ENCODE results near the gene NRSN2. TPM values are rescaled to one million over a fixed set of nuclear protein-coding genes. Genes with fewer than 3 reads are reported as not detected.
"Not testable (repeated sequence)": the region's sequence is repeated elsewhere in the genome, so short reads cannot be mapped to it uniquely, and the experiment has no call there.

NRSN2 gene
- total RNA-seq, 2 experiments from 2014 or later = 11.2 to 12.6 TPM

DNA sequence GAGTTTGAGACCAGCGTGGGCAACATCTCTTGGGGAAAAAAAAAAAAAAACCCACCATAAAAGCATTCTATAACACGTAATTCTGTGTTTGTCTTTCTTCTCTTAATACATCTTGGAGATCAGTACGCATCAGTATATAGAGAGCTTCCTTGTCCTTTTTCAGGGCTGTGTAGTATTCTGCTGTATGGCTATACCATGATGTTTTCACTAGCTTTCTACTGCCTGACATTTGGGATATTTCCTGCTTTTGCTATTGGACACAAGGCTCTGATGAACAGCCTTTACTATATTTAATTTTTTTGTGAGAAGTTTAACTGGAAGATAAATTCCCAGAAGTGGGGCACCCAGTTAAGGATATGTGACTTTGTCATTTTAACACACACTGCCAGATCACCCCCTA lies 40.6 kb downstream of the NRSN2 start:
- H3K27me3 Mint-ChIP-seq = no peaks in the 10 kb centered on the region
- H3K36me3 Mint-ChIP-seq = peaks cover 44% of the 10 kb centered on the region
- H3K4me3 Mint-ChIP-seq = no peak overlapping the region
- DNase-seq = no peak
- H3K4me1 Mint-ChIP-seq = peaks cover 13% of the 10 kb centered on the region
- no peaks in the 10 kb centered on the region for H3K9me3 Mint-ChIP-seq
- H3K27ac Mint-ChIP-seq = no peak overlapping the region

GRCh38 chr20:388034-388994 lies 41.4 kb downstream of the NRSN2 start:
- Mint-ChIP-seq H3K4me1 (peaks cover 6% of the 10 kb centered on the region), H3K36me3 (peaks cover 45% of the 10 kb centered on the region), H3K27me3 (no peaks in the 10 kb centered on the region), H3K4me3 (no peak overlapping the region), H3K27ac (peak overlapping the region; percentile 1), H3K9me3 (no peaks in the 10 kb centered on the region)
- no peak for DNase-seq

DNA sequence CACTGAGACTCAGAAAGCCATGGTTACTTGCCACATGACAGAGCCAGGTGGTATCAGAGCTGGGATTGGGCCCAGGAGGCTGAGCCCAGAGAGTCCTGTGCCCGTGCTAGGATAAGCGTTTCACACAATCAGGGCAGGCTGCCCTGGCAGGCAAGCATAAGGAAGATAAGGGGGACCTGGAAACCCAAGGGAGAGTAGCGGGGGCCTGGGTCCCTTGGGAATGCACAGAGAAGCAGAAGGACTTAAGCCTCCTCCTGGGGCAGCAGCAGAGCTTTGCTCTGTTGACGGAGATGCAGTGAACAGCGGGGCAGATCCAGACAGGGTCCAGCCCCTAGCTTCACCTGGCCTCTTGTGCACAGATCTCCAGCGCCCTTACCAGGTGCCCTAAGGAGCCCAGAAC lies 42.3 kb downstream of the NRSN2 start:
- Mint-ChIP-seq H3K4me3 (no peak overlapping the region), H3K27ac (no peak overlapping the region), H3K27me3 (no peaks in the 10 kb centered on the region), H3K36me3 (peaks cover 44% of the 10 kb centered on the region), H3K9me3 (no peaks in the 10 kb centered on the region), H3K4me1 (no peaks in the 10 kb centered on the region)
- no peak for DNase-seq

DNA sequence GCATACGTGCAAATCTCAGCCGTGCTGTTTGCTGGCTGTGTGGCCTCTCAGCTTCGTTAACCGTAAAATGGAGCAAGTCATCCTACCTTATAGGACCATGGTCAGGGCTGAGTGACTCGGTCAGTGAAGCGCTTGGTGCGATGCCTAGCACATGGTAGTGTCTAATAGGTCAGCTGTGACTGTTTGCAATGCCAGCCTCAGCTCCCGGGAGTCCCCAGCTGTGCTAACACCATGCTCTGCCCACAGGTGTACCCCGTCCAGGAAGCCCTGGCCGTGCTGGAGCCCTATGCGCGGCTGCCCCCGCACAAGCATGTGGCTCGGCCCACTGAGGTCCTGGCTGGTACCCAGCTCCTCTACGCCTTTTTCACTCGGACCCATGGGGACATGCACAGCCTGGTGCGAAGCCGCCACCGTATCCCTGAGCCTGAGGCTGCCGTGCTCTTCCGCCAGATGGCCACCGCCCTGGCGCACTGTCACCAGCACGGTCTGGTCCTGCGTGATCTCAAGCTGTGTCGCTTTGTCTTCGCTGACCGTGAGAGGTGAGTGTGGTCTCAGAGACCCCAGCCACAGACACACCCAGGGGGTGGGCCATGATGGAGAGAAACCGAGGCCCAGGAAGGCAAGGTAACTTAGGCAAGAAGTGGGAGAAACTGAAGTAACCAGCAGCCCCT lies 44.3 kb downstream of the NRSN2 start:
- Mint-ChIP-seq H3K9me3 (no peaks in the 10 kb centered on the region), H3K4me1 (no peaks in the 10 kb centered on the region), H3K27ac (no peak overlapping the region), H3K4me3 (no peak overlapping the region), H3K27me3 (no peaks in the 10 kb centered on the region), H3K36me3 (peaks cover 39% of the 10 kb centered on the region)
- DNase-seq = no peak

DNA sequence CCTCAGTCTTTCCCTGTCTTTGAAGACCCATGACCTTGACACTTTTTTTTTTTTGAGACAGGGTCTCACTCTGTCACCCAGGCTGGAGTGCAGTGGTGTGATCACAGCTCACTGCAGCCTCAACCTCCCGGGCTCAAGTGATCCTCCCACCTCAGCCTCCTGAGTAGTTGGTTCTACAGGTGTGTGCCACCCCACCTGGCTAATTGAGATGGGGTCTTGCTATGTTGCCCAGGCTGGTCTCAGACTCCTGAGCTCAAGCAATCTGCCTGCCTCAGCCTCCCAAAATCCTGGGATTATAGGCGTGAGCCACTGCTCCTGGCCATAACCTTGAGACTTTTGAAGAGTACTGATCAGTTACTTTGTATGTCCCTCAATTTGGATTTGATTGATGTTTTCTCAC lies 46.4 kb downstream of the NRSN2 start:
- H3K36me3 Mint-ChIP-seq = peaks cover 33% of the 10 kb centered on the region
- H3K9me3 Mint-ChIP-seq, H3K27me3 Mint-ChIP-seq, H3K4me1 Mint-ChIP-seq, H3K4me3 Mint-ChIP-seq, H3K27ac Mint-ChIP-seq, DNase-seq: not testable (repeated sequence)

- Mint-ChIP-seq H3K4me3 (no peak overlapping the region), H3K27ac (no peak overlapping the region), H3K4me1 (peaks cover 8% of the 10 kb centered on the region), H3K36me3 (peaks cover 25% of the 10 kb centered on the region), H3K27me3 (no peaks in the 10 kb centered on the region), H3K9me3 (no peaks in the 10 kb centered on the region)
- no peak for DNase-seq
Observed at GRCh38 chr20:396252-396618, 49.3 kb downstream of the NRSN2 start.

DNA sequence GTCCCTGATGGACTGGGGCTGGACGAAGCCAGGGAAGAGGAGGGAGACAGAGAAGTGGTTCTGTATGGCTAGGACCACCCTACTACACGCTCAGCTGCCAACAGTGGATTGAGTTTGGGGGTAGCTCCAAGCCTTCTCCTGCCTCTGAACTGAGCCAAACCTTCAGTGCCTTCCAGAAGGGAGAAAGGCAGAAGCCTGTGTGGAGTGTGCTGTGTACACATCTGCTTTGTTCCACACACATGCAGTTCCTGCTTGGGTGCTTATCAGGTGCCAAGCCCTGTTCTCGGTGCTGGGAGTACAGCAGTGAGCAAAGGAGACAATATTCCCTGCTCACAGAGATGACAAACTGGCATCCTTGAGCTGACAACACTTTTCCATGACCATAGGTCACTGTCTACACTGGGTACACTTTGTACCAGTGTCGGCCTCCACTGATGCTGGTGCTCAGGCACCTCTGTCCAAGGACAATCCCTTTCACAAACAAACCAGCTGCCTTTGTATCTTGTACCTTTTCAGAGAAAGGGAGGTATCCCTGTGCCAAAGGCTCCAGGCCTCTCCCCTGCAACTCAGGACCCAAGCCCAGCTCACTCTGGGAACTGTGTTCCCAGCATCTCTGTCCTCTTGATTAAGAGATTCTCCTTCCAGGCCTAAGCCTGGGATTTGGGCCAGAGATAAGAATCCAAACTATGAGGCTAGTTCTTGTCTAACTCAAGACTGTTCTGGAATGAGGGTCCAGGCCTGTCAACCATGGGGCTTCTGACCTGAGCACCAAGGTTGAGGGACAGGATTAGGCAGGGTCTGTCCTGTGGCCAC lies 49.9 kb downstream of the NRSN2 start:
- no peak for DNase-seq
- Mint-ChIP-seq H3K36me3 (peaks cover 20% of the 10 kb centered on the region), H3K4me1 (peaks cover 10% of the 10 kb centered on the region), H3K4me3 (no peak overlapping the region), H3K27me3 (no peaks in the 10 kb centered on the region), H3K9me3 (no peaks in the 10 kb centered on the region), H3K27ac (no peak overlapping the region)

DNA sequence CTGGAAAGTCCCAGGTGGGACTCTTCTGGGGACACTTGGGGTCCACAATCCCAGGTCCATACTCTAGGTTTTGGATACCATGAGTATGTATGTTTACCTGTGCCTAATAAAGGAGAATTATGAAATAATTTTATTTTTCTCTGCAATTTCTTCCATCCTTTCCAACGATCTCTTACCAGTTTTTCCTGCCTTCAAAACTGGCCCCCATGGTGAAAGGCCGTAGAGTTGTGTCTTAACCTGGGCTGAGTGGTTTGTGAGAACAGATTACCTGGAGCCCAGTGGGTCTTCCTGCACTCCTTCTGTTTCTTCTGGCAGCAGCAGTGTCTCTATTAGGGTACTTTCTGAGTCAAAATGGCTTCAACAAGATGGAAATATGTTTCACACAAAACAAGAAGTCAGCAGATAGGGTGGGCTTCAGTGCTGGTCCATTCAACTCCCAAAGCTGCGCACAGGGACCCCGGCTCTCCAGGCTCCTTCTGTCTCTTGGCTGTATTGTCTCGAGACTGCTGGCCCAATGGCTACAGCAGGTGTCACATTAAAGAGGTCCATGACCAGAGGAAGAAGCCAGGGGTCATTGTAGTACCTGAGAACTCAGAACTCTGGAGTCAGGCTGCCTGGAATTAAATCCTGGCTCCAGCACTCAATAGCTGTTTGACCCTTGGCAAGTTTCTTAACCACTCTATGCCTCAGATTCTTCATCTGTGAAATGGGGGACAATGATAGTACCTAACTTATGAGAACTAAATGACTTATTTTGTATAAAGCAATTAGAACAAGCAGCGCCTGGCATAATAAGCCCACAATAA lies 50.7 kb downstream of the NRSN2 start:
- Mint-ChIP-seq H3K27me3 (no peaks in the 10 kb centered on the region), H3K4me3 (no peak overlapping the region), H3K9me3 (no peaks in the 10 kb centered on the region), H3K4me1 (peaks cover 14% of the 10 kb centered on the region), H3K27ac (no peak overlapping the region), H3K36me3 (peaks cover 19% of the 10 kb centered on the region)
- no peak for DNase-seq

- no peak for DNase-seq
- H3K4me1 Mint-ChIP-seq = peaks cover 15% of the 10 kb centered on the region
- no peaks in the 10 kb centered on the region for H3K27me3 Mint-ChIP-seq
- peaks cover 10% of the 10 kb centered on the region for H3K36me3 Mint-ChIP-seq
- H3K9me3 Mint-ChIP-seq = no peaks in the 10 kb centered on the region
- no peak overlapping the region for H3K27ac Mint-ChIP-seq
- H3K4me3 Mint-ChIP-seq = no peak overlapping the region
Observed at GRCh38 chr20:399182-399707, 52.3 kb downstream of the NRSN2 start.

GRCh38 chr20:400128-400453 lies 53.2 kb downstream of the NRSN2 start:
- Mint-ChIP-seq H3K27me3 (no peaks in the 10 kb centered on the region), H3K36me3 (peaks cover 9% of the 10 kb centered on the region), H3K4me1 (peaks cover 15% of the 10 kb centered on the region), H3K9me3 (no peaks in the 10 kb centered on the region), H3K4me3 (no peak overlapping the region), H3K27ac (no peak overlapping the region)
- DNase-seq = no peak

- Mint-ChIP-seq H3K4me1 (peaks cover 15% of the 10 kb centered on the region), H3K27me3 (no peaks in the 10 kb centered on the region), H3K27ac (peak overlapping the region; percentile 47), H3K4me3 (no peak overlapping the region), H3K36me3 (peaks cover 11% of the 10 kb centered on the region), H3K9me3 (no peaks in the 10 kb centered on the region)
- DNase-seq = no peak
Observed at GRCh38 chr20:400454-401275, 53.8 kb downstream of the NRSN2 start.

- Mint-ChIP-seq H3K36me3 (peaks cover 11% of the 10 kb centered on the region), H3K4me3 (peak overlapping the region; percentile 11), H3K27me3 (no peaks in the 10 kb centered on the region), H3K4me1 (peaks cover 18% of the 10 kb centered on the region), H3K27ac (peak overlapping the region; percentile 74), H3K9me3 (no peaks in the 10 kb centered on the region)
- DNase-seq = no peak
Observed at GRCh38 chr20:401682-402495, 55.0 kb downstream of the NRSN2 start.

DNA sequence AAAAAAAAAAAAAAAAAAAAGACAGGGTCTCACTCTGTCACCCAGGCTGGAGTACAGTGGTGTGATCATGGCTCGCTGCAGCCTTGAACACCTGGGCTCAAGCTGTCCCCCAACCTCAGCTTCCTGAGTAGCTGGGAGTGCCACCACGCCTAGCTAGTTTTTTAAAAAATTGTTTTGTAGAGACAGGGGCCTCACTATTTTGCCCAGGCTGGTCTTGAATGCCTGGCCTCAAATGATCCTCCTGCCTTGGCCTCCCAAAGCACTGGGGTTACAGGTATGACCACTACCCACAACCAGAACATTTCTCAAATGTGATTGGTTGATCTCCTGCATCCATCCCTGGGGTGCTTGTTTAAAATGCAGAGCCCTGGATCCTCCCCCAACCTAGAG lies 55.6 kb downstream of the NRSN2 start:
- DNase-seq = no peak
- peak overlapping the region; percentile 6 for H3K27ac Mint-ChIP-seq
- no peak overlapping the region for H3K4me3 Mint-ChIP-seq
- H3K4me1 Mint-ChIP-seq = peaks cover 23% of the 10 kb centered on the region
- H3K9me3 Mint-ChIP-seq = no peaks in the 10 kb centered on the region
- H3K27me3 Mint-ChIP-seq = no peaks in the 10 kb centered on the region
- peaks cover 10% of the 10 kb centered on the region for H3K36me3 Mint-ChIP-seq

Measured in activated naive CD8-positive, alpha-beta T cell treated with anti-CD3 and anti-CD28 coated beads for 36 hours (primary cell).